Esophagus muscularis mucosa (tissue), 4 donors: ENCODE results near the gene ETV6. TPM values are rescaled to one million over a fixed set of nuclear protein-coding genes. Genes with fewer than 3 reads are reported as not detected.

Experiments
- DNase-seq: peaks from one replicate; pipeline ENCODE4 v3.0.0-alpha.2; 2017; ENCODE audit errors: extremely low spot score
- H3K27ac ChIP-seq, 4 donors: fragments of 200-600 bp; sonication (generic); replicated peaks in 1 of 4; 1 replicate in 3 of 4; 2 replicates in 1 of 4; pipeline ENCODE4 v1.5.1; 2016 to 2019; ENCODE audit warnings: mild to moderate bottlenecking in 1 of 4
- H3K27me3 ChIP-seq, 4 donors: fragments of 200-600 bp; sonication (generic); one replicate each; pipeline versions ENCODE4 v1.5.1 to v1.6.0; 2016 to 2019
- H3K36me3 ChIP-seq, 4 donors: fragments of 200-600 bp; sonication (generic); one replicate each; pipeline ENCODE4 v1.5.1; 2016 to 2019
- H3K4me1 ChIP-seq, 4 donors: fragments of 200-600 bp; sonication (generic); one replicate each; pipeline ENCODE4 v1.5.1; 2016 to 2019
- H3K4me3 ChIP-seq, 4 donors: fragments of 200-600 bp; sonication (generic); 1 replicate in 2 of 4; 2 replicates in 2 of 4; pipeline ENCODE4 v1.5.1; 2016 to 2019; ENCODE audit warnings: mild to moderate bottlenecking in 4 of 4, moderate library complexity in 1 of 4
- H3K9me3 ChIP-seq, 4 donors: fragments of 200-600 bp; sonication (generic); 1 replicate in 3 of 4; 2 replicates in 1 of 4; pipeline ENCODE4 v1.5.1; 2016 to 2019
- EP300 ChIP-seq: sonication (generic); formaldehyde crosslinking; IDR thresholded peaks from one replicate; pipeline ENCODE4 v1.6.1; 2017; ENCODE audit warnings: antibody characterized with exemption
- POLR2A ChIP-seq: fragments of 450-650 bp; IDR thresholded peaks from one replicate; pipeline ENCODE4 v1.6.1; 2017; ENCODE audit warnings: antibody characterized with exemption, moderate library complexity, mild to moderate bottlenecking, low read depth
- POLR2AphosphoS5 ChIP-seq, 2 donors: sonication (generic); formaldehyde crosslinking; IDR thresholded peaks; one replicate each; pipeline ENCODE4 v1.6.1; 2017; ENCODE audit warnings: antibody characterized with exemption in 2 of 2
- WGBS: methylation state at CpG from one replicate; pipeline ENCODE4 v1.1.5; 2018; 5-methylcytosine and 5-hydroxymethylcytosine counted together
- intact Hi-C: fragments of 100-400 bp; cut with DNase I; formaldehyde crosslinking; loops from one replicate; pipeline ENCODE4 v1.15.1; 2023
- total RNA-seq, 4 donors: library from RNA; depleted of rRNA; stranded (reverse); fragments of >200 nt; gene quantifications; one replicate each; pipeline versions ENCODE4 v1.1.0 to v1.2.1, GENCODE V29; 2016
- TF ChIP-seq, protein P1 (sequence below), 3 experiments: fragments of 200-600 bp in 2 of 3; fragments of 450-650 bp in 1 of 3; sonication (generic) in 2 of 3; IDR thresholded peaks; one replicate each; pipeline ENCODE4 v1.5.1; 2017 to 2019; ENCODE audit warnings: antibody characterized with exemption in 3 of 3, mild to moderate bottlenecking in 2 of 3, moderate library complexity in 1 of 3

The ETV6 gene
- total RNA-seq, 4 donors from 2014 or later, result 22.4 to 29.6 (median 25.3) TPM

DNA sequence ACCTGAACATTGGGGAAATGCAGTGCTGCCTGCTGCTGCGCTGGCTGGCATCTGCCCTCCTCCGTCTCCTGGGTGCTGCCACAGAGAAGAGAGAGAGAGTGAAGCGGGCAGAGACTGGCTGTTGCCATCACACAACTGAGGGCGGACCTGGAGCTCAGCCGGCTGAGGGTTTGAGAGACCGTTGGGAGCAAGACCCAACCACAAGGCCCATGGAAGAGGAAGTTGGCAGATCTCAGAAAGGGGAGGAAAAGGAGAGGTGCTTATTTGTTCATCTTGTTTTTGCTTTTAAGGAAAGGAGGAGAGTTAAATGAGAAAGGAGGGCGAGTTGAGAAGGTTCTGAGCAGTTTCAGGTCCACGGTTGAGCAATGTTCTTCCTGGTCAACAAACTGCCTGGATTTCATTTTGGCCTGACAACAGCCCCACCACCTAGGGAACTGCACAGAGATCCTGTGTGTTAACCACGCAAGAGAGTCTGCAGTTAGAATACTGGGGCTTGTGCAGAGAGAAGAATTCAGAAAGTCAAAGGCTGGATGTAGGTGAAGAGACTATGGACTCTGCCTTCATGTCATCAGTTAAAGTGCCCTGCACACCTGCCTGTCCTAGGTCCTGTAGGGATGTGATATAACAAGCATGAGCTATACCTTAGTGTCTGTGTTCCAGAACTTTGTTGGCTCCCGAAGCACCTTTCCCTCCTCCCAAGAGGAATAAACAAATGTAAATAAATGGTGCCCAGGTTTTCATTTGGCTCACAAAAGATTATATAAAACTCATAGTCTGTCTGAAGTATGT is 124.6 kb downstream of the ETV6 start:
- H3K27ac ChIP-seq, result peak overlapping the region; percentile 88 to 94 (median 92)
- DNase-seq, result no peak

DNA sequence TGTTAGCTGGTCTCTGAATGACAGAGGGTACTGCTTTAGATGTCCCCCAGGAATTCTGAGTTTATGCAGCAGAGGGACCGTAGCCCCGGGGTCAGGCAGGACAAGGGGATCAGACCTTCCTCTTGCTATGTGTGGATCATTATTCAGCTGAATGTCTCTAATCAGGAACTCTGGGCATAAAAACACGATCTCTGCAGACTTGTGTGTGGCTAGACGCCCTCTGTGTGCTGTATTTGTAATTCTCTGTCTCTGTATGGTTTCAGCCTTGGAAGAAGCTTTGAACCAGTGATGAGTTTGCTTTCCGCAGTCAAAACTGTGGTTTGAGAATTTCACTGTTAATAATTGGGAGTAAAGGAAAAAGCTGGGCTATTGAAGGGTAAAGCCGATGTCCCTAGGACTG is 125.3 kb downstream of the ETV6 start:
- intact Hi-C loops, result no loop called here
- WGBS, result 55% methylated on average over 5 of the region's 6 CpGs

More for the DNA sequence above, 124.6 kb downstream of the ETV6 start:
- Histone ChIP-seq H3K27me3 (no peaks in the 10 kb centered on the region), H3K4me1 (peaks cover 22 to 100% (median 86%) of the 10 kb centered on the region in 4 donors), H3K4me3 (no peak overlapping the region), H3K9me3 (no peaks in the 10 kb centered on the region), H3K36me3 (peaks cover 0 to 4% (median 0%) of the 10 kb centered on the region in 4 donors)
- no peak for TF ChIP-seq POLR2A
- TF ChIP-seq, protein P1, sequence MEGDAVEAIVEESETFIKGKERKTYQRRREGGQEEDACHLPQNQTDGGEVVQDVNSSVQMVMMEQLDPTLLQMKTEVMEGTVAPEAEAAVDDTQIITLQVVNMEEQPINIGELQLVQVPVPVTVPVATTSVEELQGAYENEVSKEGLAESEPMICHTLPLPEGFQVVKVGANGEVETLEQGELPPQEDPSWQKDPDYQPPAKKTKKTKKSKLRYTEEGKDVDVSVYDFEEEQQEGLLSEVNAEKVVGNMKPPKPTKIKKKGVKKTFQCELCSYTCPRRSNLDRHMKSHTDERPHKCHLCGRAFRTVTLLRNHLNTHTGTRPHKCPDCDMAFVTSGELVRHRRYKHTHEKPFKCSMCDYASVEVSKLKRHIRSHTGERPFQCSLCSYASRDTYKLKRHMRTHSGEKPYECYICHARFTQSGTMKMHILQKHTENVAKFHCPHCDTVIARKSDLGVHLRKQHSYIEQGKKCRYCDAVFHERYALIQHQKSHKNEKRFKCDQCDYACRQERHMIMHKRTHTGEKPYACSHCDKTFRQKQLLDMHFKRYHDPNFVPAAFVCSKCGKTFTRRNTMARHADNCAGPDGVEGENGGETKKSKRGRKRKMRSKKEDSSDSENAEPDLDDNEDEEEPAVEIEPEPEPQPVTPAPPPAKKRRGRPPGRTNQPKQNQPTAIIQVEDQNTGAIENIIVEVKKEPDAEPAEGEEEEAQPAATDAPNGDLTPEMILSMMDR (IDR thresholded peaks at IDR 0.05), result no peak
- WGBS, result 58% methylated on average over 10 of the region's 10 CpGs
- intact Hi-C loops, result no loop called here

DNA sequence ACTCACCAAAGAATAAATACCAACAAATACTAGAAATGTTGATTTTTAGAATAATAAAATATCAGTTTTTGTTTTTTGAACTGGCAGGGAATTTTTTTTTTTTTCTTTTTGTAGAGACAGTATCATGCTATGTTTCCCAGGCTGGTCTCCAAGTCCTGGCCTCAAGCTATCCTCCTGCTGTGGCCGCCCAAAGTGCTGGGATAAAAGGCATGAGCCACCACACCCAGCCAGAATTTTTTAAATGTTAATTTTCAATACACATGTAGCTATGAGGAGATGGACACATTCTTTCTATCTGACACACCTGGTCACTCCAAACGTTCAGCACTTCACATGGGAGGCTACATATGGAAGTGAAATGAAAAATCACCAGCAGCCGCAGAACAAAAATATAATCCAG is 126.8 kb downstream of the ETV6 start:
- H3K36me3 ChIP-seq, result no peaks in the 10 kb centered on the region
- no peak overlapping the region for H3K4me3 ChIP-seq
- no peaks in the 10 kb centered on the region for H3K27me3 ChIP-seq
- H3K9me3 ChIP-seq, result no peaks in the 10 kb centered on the region
- peak overlapping the region; percentile 88 to 94 (median 92) for H3K27ac ChIP-seq
- 71% methylated on average over 3 of the region's 3 CpGs for WGBS
- no peak for TF ChIP-seq EP300
- no peak for TF ChIP-seq POLR2A
- TF ChIP-seq, protein P1 (IDR thresholded peaks at IDR 0.05), result no peak
- TF ChIP-seq POLR2AphosphoS5 (IDR thresholded peaks at IDR 0.05), result no peak
- intact Hi-C loops, result no loop called here
- peaks cover 26 to 100% (median 86%) of the 10 kb centered on the region in 4 donors for H3K4me1 ChIP-seq
- DNase-seq, result no peak

More for the DNA sequence above, 125.3 kb downstream of the ETV6 start:
- peaks cover 0 to 4% (median 0%) of the 10 kb centered on the region in 4 donors for H3K36me3 ChIP-seq
- H3K27me3 ChIP-seq, result no peaks in the 10 kb centered on the region
- H3K9me3 ChIP-seq, result no peaks in the 10 kb centered on the region
- peak overlapping the region; percentile 88 to 94 (median 92) for H3K27ac ChIP-seq
- TF ChIP-seq POLR2AphosphoS5 (IDR thresholded peaks at IDR 0.05) (no peak), POLR2A (no peak), EP300 (no peak)
- TF ChIP-seq, protein P1 (IDR thresholded peaks at IDR 0.05), result no peak
- DNase-seq, result no peak
- H3K4me3 ChIP-seq, result no peak overlapping the region
- peaks cover 28 to 100% (median 85%) of the 10 kb centered on the region in 4 donors for H3K4me1 ChIP-seq

DNA sequence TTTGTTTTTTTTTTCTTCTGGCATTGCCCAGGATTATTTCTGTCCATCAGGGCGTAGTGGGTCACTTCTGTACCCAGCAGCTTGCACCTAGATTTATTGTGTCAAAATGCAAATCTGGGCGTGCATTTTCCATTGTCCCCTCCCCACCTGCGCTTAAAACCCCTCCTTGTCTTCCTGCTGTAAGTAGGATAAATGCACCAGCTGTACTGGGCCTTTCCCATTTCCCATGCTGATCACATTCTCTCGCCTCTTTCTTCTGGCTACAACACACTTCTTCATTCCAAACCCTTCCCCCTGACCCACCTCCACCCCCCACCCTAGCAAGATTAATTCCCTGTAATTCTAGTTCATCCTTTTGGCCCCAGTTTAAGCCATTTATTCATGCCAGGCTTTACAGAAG is 128.0 kb downstream of the ETV6 start:
- Histone ChIP-seq H3K4me1 (peaks cover 26 to 100% (median 88%) of the 10 kb centered on the region in 4 donors), H3K9me3 (no peaks in the 10 kb centered on the region), H3K27me3 (no peaks in the 10 kb centered on the region), H3K4me3 (no peak overlapping the region), H3K27ac (peak overlapping the region; percentile 88 to 94 (median 92)), H3K36me3 (no peaks in the 10 kb centered on the region)
- intact Hi-C loops, result no loop called here
- 91% methylated on average over 4 of the region's 4 CpGs for WGBS
- no peak for TF ChIP-seq EP300
- TF ChIP-seq, protein P1 (IDR thresholded peaks at IDR 0.05), result no peak
- no peak for TF ChIP-seq POLR2A
- no peak for DNase-seq
